PC-9 (cell line): Measurements from ENCODE around the gene MGAT3.

ENCODE experiments used
- CTCF ChIP-seq: fragments of 200-600 bp; sonication (generic); conservative IDR thresholded peaks from 2 replicates; pipeline ENCODE4 v1.6.1; 2017; ENCODE audit warnings: mixed run types, antibody characterized with exemption, mild to moderate bottlenecking, moderate library complexity
- EZH2 ChIP-seq: fragments of 200-600 bp; sonication (generic); IDR thresholded peaks from 2 replicates; pipeline ENCODE4 v1.8.0; 2017; ENCODE audit warnings: antibody characterized with exemption, low read depth

- TF ChIP-seq EZH2 (no peak), CTCF (no peak)
These were observed 24.8 kb downstream of the MGAT3 start for GRCh38 chr22:39481595-39481994.
